OCI-LY3 (cell line): ENCODE data around the gene ZNF518A.

Experiments used
- H2AFZ ChIP-seq: fragments of 200-600, 300-600 bp; shearing (Covaris generic); 2 replicates; pipeline ENCODE4 v1.6.0; 2014; ENCODE audit warnings: antibody characterized with exemption, low read depth, low read length
- H3K27ac ChIP-seq: fragments of 200-600, 300-600 bp; sonication (generic); 2 replicates; pipeline ENCODE4 v1.5.1; 2014; ENCODE audit warnings: mild to moderate bottlenecking, low read length, moderate library complexity, mixed read lengths
- H3K27me3 ChIP-seq: fragments of 200-600, 300-600 bp; sonication (generic); 2 replicates; pipeline ENCODE4 v1.6.1; 2014; ENCODE audit warnings: low read depth, low read length, mixed read lengths
- H3K36me3 ChIP-seq: fragments of 200-600, 300-600 bp; sonication (generic); replicated peaks from 2 replicates; pipeline ENCODE3; 2014; ENCODE audit warnings: low read depth, low read length, mixed read lengths
- H3K4me1 ChIP-seq: fragments of 300-600, 200-600 bp; sonication (generic); 2 replicates; pipeline ENCODE4 v1.6.1; 2014; ENCODE audit warnings: low read length, mixed read lengths
- H3K4me2 ChIP-seq: fragments of 200-600, 300-600 bp; sonication (generic); 2 replicates; pipeline ENCODE4 v1.6.1; 2014; ENCODE audit warnings: low read length, mixed read lengths
- H3K4me3 ChIP-seq: fragments of 300-600, 200-600 bp; sonication (generic); 2 replicates; pipeline ENCODE4 v1.5.1; 2014; ENCODE audit warnings: antibody characterized with exemption, mild to moderate bottlenecking, low read length, moderate library complexity
- H3K79me2 ChIP-seq: fragments of 300-600, 200-600 bp; shearing (Covaris generic); 2 replicates; pipeline ENCODE4 v1.6.1; 2014; ENCODE audit warnings: mild to moderate bottlenecking, low read length, mixed read lengths
- H3K9ac ChIP-seq: fragments of 300-600, 200-600 bp; shearing (Covaris generic); 2 replicates; pipeline ENCODE4 v1.6.0; 2014; ENCODE audit warnings: mild to moderate bottlenecking, low read length, moderate library complexity
- H3K9me3 ChIP-seq: fragments of 200-600, 300-600 bp; shearing (Covaris generic); 2 replicates; pipeline ENCODE4 v1.6.1; 2014; ENCODE audit warnings: low read length, mixed read lengths; ENCODE audit not compliant: insufficient read depth
- H4K20me1 ChIP-seq: fragments of 200-600, 300-600 bp; sonication (generic); 2 replicates; pipeline ENCODE4 v1.6.1; 2016; ENCODE audit warnings: low read length, mixed read lengths; ENCODE audit not compliant: insufficient read depth
- CTCF ChIP-seq: fragments of 200-600, 300-600 bp; sonication (generic); IDR thresholded peaks from 2 replicates; pipeline ENCODE4 v1.5.1; 2014; ENCODE audit warnings: antibody characterized with exemption, low read length, low read depth
- EZH2phosphoT487 ChIP-seq: fragments of 200-600 bp; shearing (Covaris generic); IDR thresholded peaks from 2 replicates; pipeline ENCODE4 v1.6.1; 2018; ENCODE audit warnings: antibody characterized with exemption, mixed run types, low read depth

The ZNF518A gene

GRCh38 chr10:96201525-96201924, 71.4 kb downstream of the ZNF518A start:
- peaks cover 6% of the 10 kb centered on the region; the same call in 1 of the 2 replicates for H4K20me1 ChIP-seq
- H3K9me3 ChIP-seq = no peaks in the 10 kb centered on the region
- no peak for TF ChIP-seq EZH2phosphoT487
- no peak for TF ChIP-seq CTCF

GRCh38 chr10:96205580-96205979, 75.5 kb downstream of the ZNF518A start:
- H3K4me3 ChIP-seq = no peak overlapping the region
- TF ChIP-seq EZH2phosphoT487 (no peak), CTCF (no peak)
- H2AFZ ChIP-seq = no peak overlapping the region
- peaks cover 29% of the 10 kb centered on the region for H3K4me1 ChIP-seq
- no peak overlapping the region for H3K4me2 ChIP-seq
- no peaks in the 10 kb centered on the region for H3K27me3 ChIP-seq
- peaks cover 82% of the 10 kb centered on the region for H3K36me3 ChIP-seq
- H4K20me1 ChIP-seq = peaks cover 28% of the 10 kb centered on the region
- H3K79me2 ChIP-seq = peaks cover 11% of the 10 kb centered on the region; the same call in 1 of the 2 replicates
- no peak overlapping the region for H3K27ac ChIP-seq
- no peaks in the 10 kb centered on the region for H3K9me3 ChIP-seq
- H3K9ac ChIP-seq = no peak overlapping the region

More at GRCh38 chr10:96201525-96201924, 71.4 kb downstream of the ZNF518A start:
- Histone ChIP-seq H3K4me1 (no peaks in the 10 kb centered on the region), H3K4me3 (no peak overlapping the region), H3K79me2 (no peaks in the 10 kb centered on the region), H3K36me3 (peaks cover 81% of the 10 kb centered on the region), H3K4me2 (no peak overlapping the region), H3K27me3 (no peaks in the 10 kb centered on the region), H3K27ac (no peak overlapping the region), H2AFZ (no peak overlapping the region), H3K9ac (no peak overlapping the region)

- peaks cover 84% of the 10 kb centered on the region for H3K36me3 ChIP-seq
- no peak overlapping the region for H2AFZ ChIP-seq
- no peak overlapping the region for H3K9ac ChIP-seq
- H4K20me1 ChIP-seq = peaks cover 54% of the 10 kb centered on the region
- H3K27me3 ChIP-seq = no peaks in the 10 kb centered on the region
- TF ChIP-seq EZH2phosphoT487 (no peak), CTCF (no peak)
- peak overlapping the region; percentile 35 for H3K4me2 ChIP-seq
- peak overlapping the region; percentile 73 for H3K27ac ChIP-seq
- no peak overlapping the region for H3K4me3 ChIP-seq
- H3K9me3 ChIP-seq = no peaks in the 10 kb centered on the region
- H3K79me2 ChIP-seq = peaks cover 29% of the 10 kb centered on the region
- peaks cover 56% of the 10 kb centered on the region for H3K4me1 ChIP-seq
Observed at GRCh38 chr10:96208271-96208670, 78.2 kb downstream of the ZNF518A start.

GRCh38 chr10:96208946-96209345, 78.8 kb downstream of the ZNF518A start:
- Histone ChIP-seq H3K79me2 (peaks cover 29% of the 10 kb centered on the region), H3K4me1 (peaks cover 62% of the 10 kb centered on the region), H3K27me3 (no peaks in the 10 kb centered on the region), H2AFZ (no peak overlapping the region), H3K9me3 (no peaks in the 10 kb centered on the region), H4K20me1 (peaks cover 61% of the 10 kb centered on the region), H3K27ac (peak overlapping the region; percentile 73), H3K4me2 (peak overlapping the region; percentile 35), H3K4me3 (0 out of 2 replicates have a peak overlapping the region, but pooled peaks have one; percentile 8), H3K9ac (no peak overlapping the region), H3K36me3 (peaks cover 86% of the 10 kb centered on the region)
- TF ChIP-seq CTCF (no peak), EZH2phosphoT487 (no peak)
